Aorta (tissue), 5 donors: ENCODE data around the gene NKX1-1. TPM values are rescaled to one million over a fixed set of nuclear protein-coding genes. Genes with fewer than 3 reads are reported as not detected.

Experiments
- ATAC-seq: fragments of 200-7000 bp; cut with Tn5 transposase; one replicate; pipeline ENCODE4 v1.9.1; 2022; ENCODE audit warnings: moderate library complexity; ENCODE audit not compliant: low FRiP score
- DNase-seq, 2 donors: peaks; one replicate each; pipeline ENCODE4 v3.0.0-alpha.2; 2020
- H3K27ac ChIP-seq, 2 donors: one replicate each; pipeline ENCODE4 v1.5.1; 2013; ENCODE audit warnings: low read length in 2 of 2, mild to moderate bottlenecking in 2 of 2, moderate library complexity in 2 of 2, control low read depth in 1 of 2, inconsistent platforms in 1 of 2, low read depth in 1 of 2
- H3K27me3 ChIP-seq, 2 donors: one replicate each; pipeline ENCODE4 v1.6.1; 2013; ENCODE audit warnings: control low read depth in 1 of 2, low read length in 1 of 2, mild to moderate bottlenecking in 1 of 2, moderate library complexity in 1 of 2; ENCODE audit not compliant: insufficient read depth in 2 of 2, control insufficient read depth in 1 of 2
- H3K36me3 ChIP-seq, 2 donors: one replicate each; pipeline ENCODE4 v1.6.1; 2013; ENCODE audit warnings: control low read depth in 1 of 2, low read length in 1 of 2, mild to moderate bottlenecking in 1 of 2; ENCODE audit not compliant: insufficient read depth in 2 of 2, control insufficient read depth in 1 of 2
- H3K4me1 ChIP-seq, 2 donors: one replicate each; pipeline ENCODE4 v1.6.1; 2013; ENCODE audit warnings: low read length in 2 of 2, control low read depth in 1 of 2, mild to moderate bottlenecking in 1 of 2, moderate library complexity in 1 of 2; ENCODE audit not compliant: insufficient read depth in 2 of 2, control insufficient read depth in 1 of 2
- H3K4me3 ChIP-seq, 2 donors: one replicate each; pipeline ENCODE4 v1.5.1; 2013; ENCODE audit warnings: low read length in 2 of 2, control low read depth in 1 of 2, mild to moderate bottlenecking in 1 of 2
- H3K9me3 ChIP-seq: one replicate; pipeline ENCODE4 v1.6.1; 2013; ENCODE audit warnings: mild to moderate bottlenecking, low read length; ENCODE audit not compliant: control insufficient read depth
- WGBS, 2 donors: extraction: QIAGEN DNeasy Blood & Tissue Kit; methylation state at CpG; one replicate each; pipeline ENCODE4 v1.1.7; 2013; 5-methylcytosine and 5-hydroxymethylcytosine counted together
- intact Hi-C, 2 donors: fragments of 100-400 bp; cut with DNase I; formaldehyde crosslinking; loops; one replicate each; pipeline versions ENCODE4 v1.14.2 to v1.15.0; 2022
- polyA plus RNA-seq, 2 donors: library from polyadenylated mRNA; stranded (reverse); fragments of 200-250 nt; gene quantifications; one replicate each; pipeline ENCODE4 v1.2.3, GENCODE V29; 2013
- total RNA-seq, 2 donors: library from RNA; stranded (reverse); fragmentation: NEBNext Ultra II Directional; extraction: Animal tissue kit (Norgen Biotek cat#: 25700); gene quantifications; one replicate each; pipeline ENCODE4 v1.2.1, GENCODE V29; 2021
- donor health status: healthy with polysubstance abuse.
- donor health status: Bipolar disorder and iron deficiency.
- donor health status: DM: no; HTN: no; CAD: no.
- donor health status: DM: no; HTN: no; CAD: no.
- donor health status: DM: yes; HTN: yes; CAD: no.

NKX1-1 gene
- total and polyA plus RNA-seq, 4 donors = not detected

- no peaks in the 10 kb centered on the region for H3K27me3 ChIP-seq
- 58 to 61% methylated on average over 15 of the region's 15 CpGs for WGBS, 2 donors
- H3K4me3 ChIP-seq = no peak overlapping the region
- H3K27ac ChIP-seq = no peak overlapping the region
- ATAC-seq (no peak), DNase-seq (peak in 1 of 2 donors; percentile 65)
- H3K36me3 ChIP-seq = no peaks in the 10 kb centered on the region
- intact Hi-C loops = no loop called here
- no peaks in the 10 kb centered on the region for H3K4me1 ChIP-seq
- H3K9me3 ChIP-seq = no peaks in the 10 kb centered on the region
Measured at GRCh38 chr4:1412376-1413203, 6.3 kb upstream of the NKX1-1 start.

DNA sequence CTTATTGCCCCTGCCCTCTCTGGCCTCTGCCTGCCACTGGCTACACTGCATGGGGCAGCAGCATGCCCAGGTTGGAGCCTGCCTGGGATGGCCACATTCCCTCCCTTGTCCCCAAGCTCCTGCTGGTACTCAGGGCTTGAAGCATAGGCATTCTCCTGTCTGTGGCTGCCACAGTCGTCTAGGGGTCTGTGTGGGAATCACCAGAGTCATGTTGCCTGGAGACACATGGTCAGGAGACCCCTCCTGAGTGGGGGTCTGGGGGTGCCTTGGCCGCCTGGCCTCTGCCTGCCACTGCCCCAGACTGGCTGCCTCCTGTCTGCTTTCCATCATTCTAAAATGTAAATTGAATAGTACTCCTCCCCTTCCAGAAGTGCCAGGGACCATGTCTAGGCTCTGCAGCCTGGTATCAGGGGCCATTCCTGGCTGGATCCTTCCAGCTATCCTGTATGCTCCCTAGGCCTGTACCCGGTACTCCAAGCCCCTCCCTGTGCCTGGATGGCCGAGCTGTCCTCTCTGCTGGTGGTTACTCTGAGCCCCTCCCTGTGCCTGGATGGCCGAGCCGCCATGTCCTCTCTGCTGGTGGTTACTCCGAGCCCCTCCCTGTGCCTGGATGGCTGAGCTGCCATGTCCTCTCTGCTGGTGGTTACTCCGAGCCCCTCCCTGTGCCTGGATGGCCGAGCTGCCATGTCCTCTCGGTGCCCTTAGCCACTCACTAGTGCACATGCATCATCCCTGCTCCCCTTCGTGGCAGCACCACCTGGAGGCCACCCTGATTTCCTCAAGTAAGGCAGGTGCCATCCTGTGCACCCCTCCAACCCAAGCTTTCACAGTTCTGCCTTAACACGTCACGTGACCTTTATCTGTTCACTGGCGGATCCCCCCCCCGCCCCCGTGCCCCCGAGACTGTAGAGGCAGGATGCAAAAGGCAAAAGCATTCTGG lies 5.5 kb upstream of the NKX1-1 start:
- Histone ChIP-seq H3K9me3 (no peaks in the 10 kb centered on the region), H3K27ac (no peak overlapping the region), H3K36me3 (no peaks in the 10 kb centered on the region), H3K4me1 (no peaks in the 10 kb centered on the region), H3K4me3 (no peak overlapping the region), H3K27me3 (no peaks in the 10 kb centered on the region)
- whole genome bisulfite sequencing, 2 donors = 41 to 42% methylated on average over 17 of the region's 17 CpGs
- DNase-seq (no peak), ATAC-seq (no peak)
- intact Hi-C loops = no loop called here

DNA sequence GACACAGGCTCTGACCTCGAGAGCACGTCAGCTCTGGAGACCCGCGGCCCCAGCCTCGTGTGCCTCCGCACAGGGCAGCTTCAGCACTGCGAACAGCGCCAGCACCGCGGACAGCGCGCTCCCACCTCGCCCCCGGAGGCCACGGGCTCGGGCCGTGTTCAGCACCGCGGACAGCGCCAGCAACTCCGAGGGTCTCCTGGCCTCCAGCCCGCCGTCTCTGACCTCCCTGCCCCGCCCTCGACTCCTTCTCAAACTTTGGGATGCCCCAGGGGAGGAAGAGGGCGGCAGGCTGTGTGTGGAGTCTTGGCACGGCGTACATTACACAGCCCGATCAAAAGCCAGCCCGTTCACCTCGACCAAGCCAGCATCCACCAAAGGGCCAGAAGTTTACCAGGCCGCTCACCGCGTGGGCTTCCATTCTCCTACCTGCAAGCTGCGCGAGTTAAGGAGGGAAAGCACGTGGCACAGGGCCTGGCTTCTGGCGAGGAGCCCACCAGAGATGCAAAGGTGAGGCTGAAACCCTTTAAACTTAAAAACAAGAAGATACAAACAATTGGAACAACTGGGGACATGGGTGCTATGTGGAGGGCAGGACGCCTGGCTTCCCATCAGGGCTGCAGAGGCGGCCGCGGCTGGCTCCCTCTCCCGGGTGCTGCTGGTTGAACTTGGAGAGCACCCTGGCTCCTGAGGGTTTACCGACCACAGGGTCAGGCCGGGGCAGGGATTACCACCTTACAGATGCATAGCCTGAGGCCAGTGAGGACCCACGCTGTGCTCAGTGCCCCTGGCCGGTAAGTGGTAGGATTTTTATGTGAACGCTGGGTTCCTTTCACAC lies 4.5 kb upstream of the NKX1-1 start:
- peak; percentile 69 to 85 for DNase-seq

DNA sequence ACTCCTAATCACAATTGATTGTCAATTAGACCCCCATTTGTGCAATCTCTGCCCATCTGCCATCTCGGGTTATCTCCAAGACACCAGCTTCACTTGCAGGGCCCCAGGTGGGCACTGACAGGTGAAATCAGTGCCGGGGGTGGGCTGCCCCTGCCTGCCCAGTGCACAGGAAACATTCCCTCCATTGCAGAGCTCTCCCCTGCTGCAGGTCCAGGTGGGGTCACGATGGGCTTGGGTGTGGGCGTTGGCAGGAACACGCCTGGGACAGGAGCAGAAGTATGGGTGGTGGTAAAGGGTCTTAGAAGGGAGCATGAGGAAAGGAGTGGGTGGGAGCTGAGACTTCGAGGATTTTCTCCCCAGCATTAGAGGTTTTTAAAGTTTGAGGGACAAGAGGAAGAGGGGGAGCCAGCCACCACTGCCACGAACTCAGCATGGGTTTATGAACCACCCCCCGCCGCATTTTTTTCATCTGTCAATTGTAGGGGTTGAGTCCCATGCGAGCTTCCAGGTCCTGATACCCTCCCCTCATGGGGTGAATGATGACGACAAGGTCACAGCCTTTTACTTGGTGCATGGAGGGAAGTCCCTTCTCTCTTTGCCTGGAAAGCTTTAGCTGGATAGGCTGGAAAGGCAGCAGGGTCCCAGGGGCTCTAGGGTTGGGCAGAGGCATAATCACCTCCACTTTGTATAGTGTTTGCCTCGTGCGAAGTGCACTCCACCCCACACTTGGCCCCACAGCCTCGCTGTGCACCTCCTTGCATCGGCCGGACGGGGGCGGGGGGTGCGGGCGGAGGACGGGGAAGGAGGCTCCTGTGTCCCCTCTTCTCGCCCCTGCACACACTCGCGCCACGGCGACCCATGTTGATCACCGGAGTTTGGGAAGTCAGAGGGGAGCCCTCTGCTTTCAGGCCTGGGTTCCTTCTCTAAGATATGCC lies 3.5 kb upstream of the NKX1-1 start:
- 40 to 44% methylated on average over 23 to 27 of the region's 27 CpGs for WGBS, 2 donors
- Histone ChIP-seq H3K36me3 (no peaks in the 10 kb centered on the region), H3K27ac (no peak overlapping the region), H3K4me1 (no peaks in the 10 kb centered on the region), H3K9me3 (no peaks in the 10 kb centered on the region), H3K27me3 (no peaks in the 10 kb centered on the region), H3K4me3 (no peak overlapping the region)
- intact Hi-C loops = no loop called here
- ATAC-seq (no peak), DNase-seq (no peak)

More for the DNA sequence above, 4.5 kb upstream of the NKX1-1 start:
- Histone ChIP-seq H3K9me3 (no peaks in the 10 kb centered on the region), H3K4me1 (no peaks in the 10 kb centered on the region), H3K27ac (no peak overlapping the region), H3K27me3 (no peaks in the 10 kb centered on the region), H3K4me3 (no peak overlapping the region), H3K36me3 (no peaks in the 10 kb centered on the region)
- peak; percentile 54 for ATAC-seq
- 18 to 21% methylated on average over 46 to 48 of the region's 48 CpGs for WGBS, 2 donors
- intact Hi-C loops = no loop called here

DNA sequence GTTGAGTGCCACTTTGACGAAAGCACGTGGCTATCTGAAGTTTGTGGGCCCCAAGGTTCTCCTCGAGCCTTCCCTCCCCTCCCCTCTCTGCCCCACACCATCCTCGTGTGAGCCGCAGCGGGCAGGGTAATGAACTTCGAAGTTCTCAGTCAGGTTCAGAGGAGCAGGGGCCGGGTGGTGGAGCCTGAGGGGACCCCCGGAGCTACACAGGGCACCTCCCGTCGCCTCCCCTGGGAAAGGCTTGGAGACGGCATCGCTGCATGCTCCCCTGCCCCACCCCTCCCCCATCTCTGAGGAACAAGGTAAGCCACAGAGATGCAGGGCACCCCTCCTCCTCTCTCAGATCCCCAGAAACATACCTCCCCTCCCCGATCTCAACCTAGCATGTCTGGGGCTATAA lies 2.8 kb upstream of the NKX1-1 start:
- 28 to 29% methylated on average over 14 of the region's 14 CpGs for WGBS, 2 donors
- no peaks in the 10 kb centered on the region for H3K9me3 ChIP-seq
- DNase-seq (no peak), ATAC-seq (no peak)
- intact Hi-C loops = no loop called here
- H3K36me3 ChIP-seq = no peaks in the 10 kb centered on the region
- no peaks in the 10 kb centered on the region for H3K4me1 ChIP-seq
- H3K27ac ChIP-seq = no peak overlapping the region
- no peak overlapping the region for H3K4me3 ChIP-seq
- H3K27me3 ChIP-seq = no peaks in the 10 kb centered on the region

DNA sequence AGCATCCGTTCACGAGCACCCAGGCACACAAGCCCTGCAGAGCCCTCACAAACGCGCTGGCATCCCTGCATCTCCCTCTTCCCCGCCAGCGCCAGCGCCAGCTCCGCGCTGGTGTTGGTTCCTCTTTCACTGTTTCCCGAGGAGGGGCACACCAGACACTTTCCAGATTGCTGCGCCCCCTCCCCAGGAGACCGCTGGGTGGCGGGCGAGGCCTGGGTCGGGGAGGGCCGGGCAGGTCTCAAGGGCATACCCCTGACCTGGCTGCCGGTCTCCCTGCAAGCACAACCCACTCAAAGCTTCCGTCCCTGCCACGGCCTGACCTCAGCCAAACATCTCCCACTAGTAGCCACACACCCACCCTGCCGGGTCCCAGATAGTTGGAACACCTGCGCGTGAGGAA lies 2.2 kb upstream of the NKX1-1 start:
- DNase-seq (no peak), ATAC-seq (no peak)
- WGBS, 2 donors = 7 to 12% methylated on average over 22 of the region's 22 CpGs
- Histone ChIP-seq H3K4me3 (no peak overlapping the region), H3K36me3 (no peaks in the 10 kb centered on the region), H3K27ac (no peak overlapping the region), H3K27me3 (no peaks in the 10 kb centered on the region), H3K9me3 (no peaks in the 10 kb centered on the region), H3K4me1 (no peaks in the 10 kb centered on the region)
- intact Hi-C loops = no loop called here

GRCh38 chr4:1407657-1408333 lies 1.6 kb upstream of the NKX1-1 start:
- Histone ChIP-seq H3K27me3 (no peaks in the 10 kb centered on the region), H3K9me3 (no peaks in the 10 kb centered on the region), H3K4me1 (no peaks in the 10 kb centered on the region), H3K27ac (no peak overlapping the region), H3K4me3 (no peak overlapping the region), H3K36me3 (no peaks in the 10 kb centered on the region)
- intact Hi-C loops = no loop called here
- 3% methylated on average over 43 to 53 of the region's 53 CpGs for WGBS, 2 donors
- ATAC-seq = no peak
- DNase-seq = no peak
